H1 (cell line): ENCODE results near the gene ACTR1B.

Source experiments
- CEBPB ChIP-seq: IDR thresholded peaks from 2 replicates; pipeline ENCODE4 v1.6.1; 2012; ENCODE audit warnings: low read depth, low read length
- SIX5 ChIP-seq: IDR thresholded peaks from 2 replicates; pipeline ENCODE4 v1.6.1; 2011; ENCODE audit warnings: mild to moderate bottlenecking, low read depth, low read length

DNA sequence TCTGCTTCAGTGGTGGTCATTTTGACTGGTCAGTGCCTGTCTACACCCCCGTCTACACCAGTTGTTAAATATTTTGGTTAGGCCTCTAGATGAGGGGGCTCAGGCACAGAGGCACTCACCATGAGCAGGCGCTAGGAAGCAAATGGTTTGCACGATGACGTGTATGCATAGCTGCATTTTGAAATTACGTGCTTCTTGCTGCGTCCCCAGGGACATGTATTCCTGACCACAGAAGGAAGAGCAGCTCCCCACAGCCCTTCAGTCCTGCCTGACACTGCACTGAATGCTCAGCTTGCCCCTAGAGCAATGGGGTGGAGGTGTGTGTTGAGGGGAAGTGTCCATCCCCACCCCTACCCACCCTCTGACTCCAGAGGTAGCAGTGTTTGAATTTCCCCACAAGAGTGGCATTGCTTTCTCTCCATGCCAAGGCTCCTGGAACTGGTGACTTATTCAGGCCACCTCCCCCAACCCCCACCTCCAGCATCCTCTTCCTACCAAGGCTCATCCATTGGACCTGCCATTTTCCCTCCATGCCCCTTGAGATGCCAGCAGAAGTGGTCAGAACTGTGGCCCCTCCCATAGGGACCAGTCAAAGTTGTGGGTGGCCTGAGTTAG, 38.1 kb upstream of the ACTR1B start:
- TF ChIP-seq CEBPB: no peak
- no peak for TF ChIP-seq SIX5
